ENCODE data around the gene CAPN1.
"Not testable (repeated sequence)": the region's sequence is repeated elsewhere in the genome, so short reads cannot be mapped to it uniquely, and the experiment has no call there.

The CAPN1 gene

GRCh38 chr11:65236194-65237059 lies 54.7 kb downstream of the CAPN1 start:
- H3K4me3 ChIP-seq (ENCODE audit: low read depth, low read length), result no peak overlapping the region
- no peak for TF ChIP-seq CTCF (IDR thresholded peaks at IDR 0.05; ENCODE audit: insufficient read depth, low read depth, low read length, missing control alignments)
- DNase-seq (ENCODE audit: low read depth), result no peak

GRCh38 chr11:65238302-65238701 lies 56.6 kb downstream of the CAPN1 start:
- not testable (repeated sequence) for DNase-seq (ENCODE audit: low read depth); H3K4me3 ChIP-seq (ENCODE audit: low read depth, low read length)

- no peak overlapping the region for H3K4me3 ChIP-seq (ENCODE audit: low read depth, low read length)
- no peak for TF ChIP-seq CTCF (IDR thresholded peaks at IDR 0.05; ENCODE audit: insufficient read depth, low read depth, low read length, missing control alignments)
- no peak for DNase-seq (ENCODE audit: low read depth)
Observed at GRCh38 chr11:65241134-65241533, 59.4 kb downstream of the CAPN1 start.

GRCh38 chr11:65241692-65242091 lies 60.0 kb downstream of the CAPN1 start:
- TF ChIP-seq CTCF (IDR thresholded peaks at IDR 0.05; ENCODE audit: insufficient read depth, low read depth, low read length, missing control alignments), result no peak
- no peak for DNase-seq (ENCODE audit: low read depth)
- H3K4me3 ChIP-seq (ENCODE audit: low read depth, low read length), result no peak overlapping the region

- TF ChIP-seq CTCF (IDR thresholded peaks at IDR 0.05; ENCODE audit: insufficient read depth, low read depth, low read length, missing control alignments), result no peak
- no peak overlapping the region for H3K4me3 ChIP-seq (ENCODE audit: low read depth, low read length)
- DNase-seq (ENCODE audit: low read depth), result no peak
Observed at GRCh38 chr11:65242389-65242788, 60.7 kb downstream of the CAPN1 start.

- no peak for TF ChIP-seq CTCF (IDR thresholded peaks at IDR 0.05; ENCODE audit: insufficient read depth, low read depth, low read length, missing control alignments)
- no peak overlapping the region for H3K4me3 ChIP-seq (ENCODE audit: low read depth, low read length)
- DNase-seq (ENCODE audit: low read depth), result no peak
Observed at GRCh38 chr11:65243797-65244196, 62.1 kb downstream of the CAPN1 start.

GRCh38 chr11:65245046-65245445 lies 63.3 kb downstream of the CAPN1 start:
- DNase-seq (ENCODE audit: low read depth); H3K4me3 ChIP-seq (ENCODE audit: low read depth, low read length): not testable (repeated sequence)

GRCh38 chr11:65246506-65246905 lies 64.8 kb downstream of the CAPN1 start:
- no peak overlapping the region for H3K4me3 ChIP-seq (ENCODE audit: low read depth, low read length)
- DNase-seq (ENCODE audit: low read depth), result no peak
- TF ChIP-seq CTCF (IDR thresholded peaks at IDR 0.05; ENCODE audit: insufficient read depth, low read depth, low read length, missing control alignments), result no peak

- DNase-seq (ENCODE audit: low read depth); H3K4me3 ChIP-seq (ENCODE audit: low read depth, low read length): not testable (repeated sequence)
Observed at GRCh38 chr11:65248184-65248710, 66.5 kb downstream of the CAPN1 start.
